AG09309 (cell line): ENCODE results near the gene RBBP6.
A peak's percentile ranks its signal among the peaks of the same experiment; 100 is the strongest.

ENCODE experiments used
- DNase-seq: peaks from one replicate; pipeline ENCODE4 v3.0.0-alpha.2; 2010; ENCODE audit warnings: low read depth
- H3K4me3 ChIP-seq: 2 replicates; pipeline ENCODE4 v1.5.1; 2011; ENCODE audit warnings: mild to moderate bottlenecking, low read depth, low read length, moderate library complexity; ENCODE audit not compliant: control insufficient read depth
- CTCF ChIP-seq: IDR thresholded peaks from 2 replicates; pipeline ENCODE4 v1.5.1; 2011; ENCODE audit warnings: mild to moderate bottlenecking, low read depth, low read length, inconsistent platforms; ENCODE audit not compliant: insufficient read depth, control insufficient read depth; ENCODE audit errors: missing control alignments

Gene RBBP6

GRCh38 chr16:24514096-24514495, 25.3 kb upstream of the RBBP6 start:
- no peak overlapping the region for H3K4me3 ChIP-seq
- no peak for DNase-seq
- TF ChIP-seq CTCF = no peak

DNA sequence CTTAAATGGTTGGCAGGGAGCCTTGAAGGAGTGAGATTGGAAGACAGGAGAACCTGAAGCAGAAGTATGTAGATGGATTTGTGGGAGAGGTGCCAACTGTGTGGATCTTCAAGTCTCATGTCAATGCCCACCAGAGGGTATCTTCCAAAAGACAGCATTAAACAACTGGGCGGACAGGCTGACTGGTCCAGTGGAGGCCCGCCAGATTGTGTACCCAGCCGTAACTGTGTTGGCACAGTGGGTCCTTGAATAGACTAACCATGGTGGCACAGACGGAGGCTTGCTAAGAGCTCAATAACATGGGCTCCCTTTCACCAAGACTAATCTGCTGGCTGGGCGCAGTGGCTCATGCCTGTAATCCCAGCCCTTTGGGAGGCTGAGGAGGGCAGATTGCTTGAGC, 24.2 kb upstream of the RBBP6 start:
- TF ChIP-seq CTCF = no peak
- H3K4me3 ChIP-seq = no peak overlapping the region
- no peak for DNase-seq

GRCh38 chr16:24516900-24517669, 22.3 kb upstream of the RBBP6 start:
- peak; percentile 92 for TF ChIP-seq CTCF
- peak overlapping the region; percentile 23 for H3K4me3 ChIP-seq
- DNase-seq = peak; percentile 76

GRCh38 chr16:24518498-24518897, 20.9 kb upstream of the RBBP6 start:
- DNase-seq = no peak
- no peak for TF ChIP-seq CTCF
- no peak overlapping the region for H3K4me3 ChIP-seq

DNA sequence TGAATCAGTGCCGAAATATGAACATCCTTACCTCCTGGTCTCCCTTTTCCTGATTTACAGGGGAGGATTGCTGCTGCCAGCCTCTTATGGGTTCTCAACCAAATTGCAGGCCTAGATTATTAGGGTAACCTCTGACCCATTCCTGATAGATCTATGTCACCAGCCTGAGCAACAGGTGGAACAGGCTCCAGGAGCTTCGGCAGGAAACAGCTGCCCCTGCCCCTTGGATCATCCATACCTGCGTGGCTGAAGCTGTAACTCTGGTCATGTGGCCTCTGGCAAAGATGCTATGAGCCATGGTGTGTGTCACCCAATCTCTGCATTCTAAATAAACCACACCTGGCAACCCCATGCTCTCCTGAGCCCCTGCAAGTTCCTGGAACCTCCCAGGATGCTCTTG, 18.4 kb upstream of the RBBP6 start:
- DNase-seq = no peak
- no peak for TF ChIP-seq CTCF
- no peak overlapping the region for H3K4me3 ChIP-seq

GRCh38 chr16:24522751-24523150, 16.6 kb upstream of the RBBP6 start:
- no peak for TF ChIP-seq CTCF
- H3K4me3 ChIP-seq = no peak overlapping the region
- DNase-seq = no peak
